ENCODE measurements around the gene TKT.
"Not testable (repeated sequence)": the region's sequence is repeated elsewhere in the genome, so short reads cannot be mapped to it uniquely, and the experiment has no call there.

Gene TKT

DNA sequence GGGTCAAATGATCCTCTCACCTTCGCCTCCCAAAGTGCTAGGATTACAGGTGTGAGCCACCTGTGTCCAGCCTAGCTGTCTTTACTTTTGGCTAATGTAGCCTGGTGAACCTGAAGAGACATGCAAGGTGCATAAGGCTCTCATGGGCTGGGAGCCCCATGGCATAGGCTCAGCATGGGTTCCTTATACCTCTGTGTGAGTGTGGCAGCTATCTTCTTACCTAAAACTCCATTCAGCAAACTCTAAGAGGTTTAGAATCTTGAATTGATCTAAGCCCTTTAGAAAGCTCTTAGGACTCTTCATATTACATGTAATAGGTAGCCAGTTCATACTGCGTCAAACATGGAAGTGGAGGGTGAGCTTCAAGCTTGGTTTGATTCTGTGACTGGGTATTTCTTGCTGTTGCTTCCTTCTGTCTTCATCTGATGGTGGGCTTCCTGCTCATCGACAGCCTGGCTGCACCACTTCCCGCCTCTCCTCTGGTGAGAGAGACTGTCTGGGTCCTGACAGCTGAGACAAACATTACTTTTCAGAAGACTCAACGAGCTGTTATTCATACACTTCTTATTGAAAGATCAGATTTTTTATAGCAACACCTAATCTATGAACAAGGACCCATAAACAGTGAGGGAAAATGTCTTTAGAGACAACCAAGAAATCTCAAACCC lies 19.2 kb upstream of the TKT start:
- TF ChIP-seq, protein P1, sequence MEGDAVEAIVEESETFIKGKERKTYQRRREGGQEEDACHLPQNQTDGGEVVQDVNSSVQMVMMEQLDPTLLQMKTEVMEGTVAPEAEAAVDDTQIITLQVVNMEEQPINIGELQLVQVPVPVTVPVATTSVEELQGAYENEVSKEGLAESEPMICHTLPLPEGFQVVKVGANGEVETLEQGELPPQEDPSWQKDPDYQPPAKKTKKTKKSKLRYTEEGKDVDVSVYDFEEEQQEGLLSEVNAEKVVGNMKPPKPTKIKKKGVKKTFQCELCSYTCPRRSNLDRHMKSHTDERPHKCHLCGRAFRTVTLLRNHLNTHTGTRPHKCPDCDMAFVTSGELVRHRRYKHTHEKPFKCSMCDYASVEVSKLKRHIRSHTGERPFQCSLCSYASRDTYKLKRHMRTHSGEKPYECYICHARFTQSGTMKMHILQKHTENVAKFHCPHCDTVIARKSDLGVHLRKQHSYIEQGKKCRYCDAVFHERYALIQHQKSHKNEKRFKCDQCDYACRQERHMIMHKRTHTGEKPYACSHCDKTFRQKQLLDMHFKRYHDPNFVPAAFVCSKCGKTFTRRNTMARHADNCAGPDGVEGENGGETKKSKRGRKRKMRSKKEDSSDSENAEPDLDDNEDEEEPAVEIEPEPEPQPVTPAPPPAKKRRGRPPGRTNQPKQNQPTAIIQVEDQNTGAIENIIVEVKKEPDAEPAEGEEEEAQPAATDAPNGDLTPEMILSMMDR (IDR thresholded peaks at IDR 0.05; ENCODE audit: low read depth, low read length, missing control alignments), result no peak
- DNase-seq (ENCODE audit: low read depth), result no peak
- in situ Hi-C loops (cut with HindIII; ENCODE audit: low sequenced_read_pairs), result no loop called here
- no peak overlapping the region for H3K4me3 ChIP-seq (ENCODE audit: low read depth, low read length)

DNA sequence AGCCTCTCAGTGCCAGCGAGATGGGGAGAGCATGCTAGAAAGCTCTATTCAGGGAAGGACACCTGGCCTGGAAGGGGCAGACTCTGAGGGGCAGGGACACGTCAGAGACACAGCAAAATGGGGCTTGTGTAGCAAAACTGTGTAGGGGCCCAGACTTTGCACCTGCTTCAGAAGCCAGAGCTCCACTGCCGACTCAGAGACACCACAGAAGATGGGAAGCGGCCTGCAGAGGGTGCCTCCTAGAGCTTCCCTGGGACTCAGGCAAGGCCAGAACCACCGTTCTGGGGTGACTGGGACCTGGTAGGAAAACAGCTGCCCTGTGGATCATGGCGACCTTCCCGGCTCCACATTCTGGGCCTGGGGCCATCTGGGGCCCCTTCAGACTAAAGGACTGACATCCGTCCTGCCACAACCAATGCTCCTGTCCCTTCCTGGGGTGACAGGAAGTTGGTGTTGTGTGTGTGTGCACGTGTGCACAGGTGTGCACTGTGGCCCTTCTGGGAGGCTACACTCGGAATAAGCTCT lies 17.4 kb upstream of the TKT start:
- no peak for DNase-seq (ENCODE audit: low read depth)
- no peak overlapping the region for H3K4me3 ChIP-seq (ENCODE audit: low read depth, low read length)
- in situ Hi-C loops (cut with HindIII; ENCODE audit: low sequenced_read_pairs), result no loop called here
- TF ChIP-seq, protein P1 (IDR thresholded peaks at IDR 0.05; ENCODE audit: low read depth, low read length, missing control alignments), result no peak

DNA sequence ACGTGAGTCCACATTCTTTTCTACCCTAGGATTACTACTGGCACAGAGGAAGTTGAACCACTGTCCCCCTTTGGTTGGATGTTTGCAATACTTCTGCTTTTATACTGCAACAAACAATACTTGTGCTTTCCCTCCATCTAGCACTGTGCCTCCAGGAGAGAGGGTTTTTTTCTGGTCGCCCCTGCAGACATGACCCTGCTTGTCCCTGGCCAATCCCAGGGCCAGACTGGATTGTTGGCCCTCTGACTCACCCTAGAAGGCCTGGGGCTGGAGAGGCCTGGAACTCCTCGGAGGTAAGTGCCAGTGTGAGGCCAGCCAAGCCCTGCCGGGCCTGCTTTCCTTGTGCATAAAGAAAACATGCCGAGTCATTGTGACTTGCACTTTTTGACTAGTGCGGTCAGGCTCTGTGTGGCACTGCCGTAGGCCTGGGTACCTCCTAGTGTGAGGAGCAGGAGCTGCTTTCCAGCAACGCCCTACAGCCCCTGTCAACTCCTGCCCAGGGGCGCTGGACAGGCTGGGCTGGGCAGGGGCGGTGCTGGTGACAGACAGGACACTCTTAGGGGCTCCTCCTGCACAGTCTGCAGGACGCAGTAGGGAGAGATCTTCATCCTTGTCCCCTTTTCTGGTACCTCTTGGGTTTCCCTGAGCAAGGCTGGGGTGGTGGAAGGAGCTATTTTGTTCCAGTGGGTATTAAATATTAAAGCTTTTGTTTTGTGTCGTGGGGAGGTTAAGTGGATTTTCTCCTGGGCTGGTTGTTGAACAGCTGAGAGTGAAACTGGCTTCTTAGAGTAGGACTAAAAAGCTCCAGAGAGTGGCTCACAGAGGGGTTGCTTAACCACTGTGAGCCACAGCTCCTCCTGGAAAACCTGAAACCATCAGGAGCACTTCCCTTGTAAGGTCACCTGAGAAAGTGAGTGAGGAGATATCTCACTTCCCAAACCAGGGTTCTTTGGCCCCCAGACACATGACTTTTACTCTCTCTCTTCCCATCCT lies 14.4 kb upstream of the TKT start:
- TF ChIP-seq, protein P1 (IDR thresholded peaks at IDR 0.05; ENCODE audit: low read depth, low read length, missing control alignments), result no peak
- in situ Hi-C loops (cut with HindIII; ENCODE audit: low sequenced_read_pairs), result no loop called here
- DNase-seq (ENCODE audit: low read depth), result peak; percentile 85
- no peak overlapping the region for H3K4me3 ChIP-seq (ENCODE audit: low read depth, low read length)

DNA sequence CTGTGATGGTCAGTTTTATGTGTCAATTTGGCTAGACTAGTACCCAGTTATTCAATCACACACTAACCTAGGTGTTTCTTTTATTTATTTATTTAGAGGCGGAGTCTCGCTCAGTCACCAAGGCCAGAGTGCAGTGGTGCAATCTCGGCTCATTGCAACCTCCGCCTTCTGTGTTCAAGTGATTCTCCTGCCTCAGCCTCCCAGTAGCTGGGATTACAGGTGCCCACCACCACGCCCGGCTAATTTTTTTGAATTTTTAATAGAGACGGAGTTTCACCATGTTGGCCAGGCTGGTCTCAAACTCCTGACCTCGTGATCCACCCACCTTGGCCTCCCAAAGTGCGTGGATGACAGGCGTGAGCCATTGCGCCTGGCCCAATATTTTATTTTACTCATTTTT lies 13.4 kb upstream of the TKT start:
- in situ Hi-C loops (cut with HindIII; ENCODE audit: low sequenced_read_pairs); DNase-seq (ENCODE audit: low read depth); H3K4me3 ChIP-seq (ENCODE audit: low read depth, low read length): not testable (repeated sequence)

DNA sequence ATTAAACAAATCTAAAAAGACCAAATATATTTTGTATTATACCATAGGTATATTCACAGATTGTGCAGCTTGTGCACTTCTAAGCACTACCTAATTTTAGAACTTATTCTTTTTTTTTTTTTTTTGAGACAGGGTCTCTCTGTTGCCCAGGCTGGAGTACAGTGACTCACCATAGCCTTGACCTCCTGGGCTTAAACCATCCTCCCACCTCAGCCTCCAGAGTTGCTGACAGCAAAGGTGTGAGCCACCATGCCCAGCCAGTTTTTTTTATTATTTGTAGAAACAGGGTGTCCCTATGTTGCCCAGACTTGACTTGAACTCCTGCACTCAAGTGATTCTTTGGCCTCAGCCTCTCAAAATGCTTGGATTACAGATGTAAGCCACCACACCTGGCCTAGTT lies 11.9 kb upstream of the TKT start:
- TF ChIP-seq, protein P1 (IDR thresholded peaks at IDR 0.05; ENCODE audit: low read depth, low read length, missing control alignments), result no peak
- H3K4me3 ChIP-seq (ENCODE audit: low read depth, low read length), result no peak overlapping the region
- DNase-seq (ENCODE audit: low read depth), result no peak
- in situ Hi-C loops (cut with HindIII; ENCODE audit: low sequenced_read_pairs), result no loop called here

DNA sequence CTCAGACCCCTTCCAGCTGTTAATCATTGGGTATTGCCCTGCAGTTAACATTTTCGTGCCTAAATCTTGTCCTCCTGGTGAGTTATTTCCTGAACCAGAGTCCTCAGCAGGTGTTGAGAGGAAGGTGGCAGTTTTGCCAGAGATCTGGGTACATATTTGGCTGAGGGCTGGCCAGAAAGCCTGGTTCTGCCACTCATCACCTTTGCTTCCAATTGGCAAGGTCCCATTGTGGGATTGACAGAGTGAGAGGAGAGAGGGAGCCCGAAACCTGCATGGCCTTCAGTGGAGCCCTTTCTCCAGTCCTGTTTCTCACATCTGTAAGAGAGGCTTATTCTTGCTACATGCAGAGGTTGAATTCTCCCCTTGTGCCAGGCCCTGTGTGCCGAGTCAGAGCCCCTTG lies 8.9 kb upstream of the TKT start:
- in situ Hi-C loops (cut with HindIII; ENCODE audit: low sequenced_read_pairs), result no loop called here
- TF ChIP-seq, protein P1 (IDR thresholded peaks at IDR 0.05; ENCODE audit: low read depth, low read length, missing control alignments), result no peak
- no peak for DNase-seq (ENCODE audit: low read depth)
- no peak overlapping the region for H3K4me3 ChIP-seq (ENCODE audit: low read depth, low read length)

All from astrocyte of the cerebellum (primary cell).